ENCODE data around the gene PDE3B. TPM values are rescaled to one million over a fixed set of nuclear protein-coding genes. Genes with fewer than 3 reads are reported as not detected.
A peak's percentile ranks its signal among the peaks of the same experiment; 100 is the strongest.
"Not testable (repeated sequence)": the region's sequence is repeated elsewhere in the genome, so short reads cannot be mapped to it uniquely, and the experiment has no call there.

The PDE3B gene
- total and polyA plus RNA-seq, 7 experiments from 2014 or later = 49.7 to 268 (median 139) TPM

DNA sequence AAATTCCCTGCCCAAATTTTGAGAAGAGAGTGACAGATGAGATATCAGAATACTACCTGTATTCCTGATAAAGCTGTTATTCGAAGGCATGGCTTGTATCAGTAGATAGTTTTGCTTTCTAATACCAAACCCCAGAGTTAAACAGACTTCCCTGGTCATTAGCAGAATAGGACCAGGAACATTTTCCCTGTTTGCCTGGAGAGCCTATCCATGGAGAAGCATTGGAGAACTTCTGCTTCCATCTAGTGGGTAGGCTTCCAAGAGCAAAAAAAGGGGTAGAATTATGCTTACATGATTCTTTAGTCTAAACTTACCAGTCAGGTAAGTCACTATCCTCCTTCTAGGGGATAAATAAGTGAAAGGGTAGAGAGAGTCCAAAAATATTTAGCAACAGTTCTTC, 14.2 kb downstream of the PDE3B start:
- Histone ChIP-seq H3K36me3 (ENCODE audit: control insufficient read depth in 2 of 3, insufficient read depth in 3 of 3, low read length in 3 of 3) (peaks cover 0 to 12% (median 0%) of the 10 kb centered on the region in 3 experiments), H3K27ac (ENCODE audit: low read depth, low read length) (no peak overlapping the region), H3K4me1 (ENCODE audit: control insufficient read depth in 2 of 2, insufficient read depth in 2 of 2, low read length in 2 of 2) (peaks cover 0 to 16% of the 10 kb centered on the region in 2 donors), H3K4me3 (ENCODE audit: low read length) (no peak overlapping the region), H3K27me3 (ENCODE audit: control insufficient read depth in 2 of 2, insufficient read depth in 2 of 2, low read length in 2 of 2) (no peaks in the 10 kb centered on the region), H3K9me3 (ENCODE audit: control insufficient read depth in 2 of 3, low read length in 3 of 3) (no peaks in the 10 kb centered on the region)
- CTCF ChIA-PET = interaction anchor here (0.6 kb wide), 2 partner anchors 35 to 49 kb away, joined by 3 to 4 read pairs; no protein-coding TSS in a partner anchor
- H3K36me3 Mint-ChIP-seq = peaks cover 19 to 71% (median 55%) of the 10 kb centered on the region in 5 donors
- ATAC-seq = no peak
- H3K4me1 Mint-ChIP-seq = peaks cover 28 to 74% (median 61%) of the 10 kb centered on the region in 7 donors
- H3K9me3 Mint-ChIP-seq = peaks cover 0 to 11% (median 3%) of the 10 kb centered on the region in 11 donors
- H3K4me3 Mint-ChIP-seq = no peak overlapping the region
- no peak for DNase-seq
- POLR2A ChIA-PET = interaction anchor here (0.6 to 1.5 kb wide), 6 partner anchors 11 to 351 kb away, joined by 3 to 10 read pairs (median 3); no protein-coding TSS in a partner anchor
- no peaks in the 10 kb centered on the region for H3K27me3 Mint-ChIP-seq
- intact Hi-C loops (cut with micrococcal nuclease) = loop anchor here (1.0 to 5.0 kb wide), 2 partner anchors 10 to 39 kb away; no protein-coding TSS in a partner anchor
- H3K27ac Mint-ChIP-seq = no peak overlapping the region

DNA sequence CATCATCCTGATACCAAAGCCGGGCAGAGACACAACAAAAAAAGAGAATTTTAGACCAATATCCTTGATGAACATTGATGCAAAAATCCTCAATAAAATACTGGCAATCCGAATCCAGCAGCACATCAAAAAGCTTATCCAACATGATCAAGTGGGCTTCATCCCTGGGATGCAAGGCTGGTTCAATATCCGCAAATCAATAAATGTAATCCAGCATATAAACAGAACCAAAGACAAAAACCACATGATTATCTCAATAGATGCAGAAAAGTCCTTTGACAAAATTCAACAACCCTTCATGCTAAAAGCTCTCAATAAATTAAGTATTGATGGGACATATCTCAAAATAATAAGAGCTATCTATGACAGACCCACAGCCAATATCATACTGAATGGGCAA, 21.3 kb downstream of the PDE3B start:
- CTCF ChIA-PET = not testable (repeated sequence)

DNA sequence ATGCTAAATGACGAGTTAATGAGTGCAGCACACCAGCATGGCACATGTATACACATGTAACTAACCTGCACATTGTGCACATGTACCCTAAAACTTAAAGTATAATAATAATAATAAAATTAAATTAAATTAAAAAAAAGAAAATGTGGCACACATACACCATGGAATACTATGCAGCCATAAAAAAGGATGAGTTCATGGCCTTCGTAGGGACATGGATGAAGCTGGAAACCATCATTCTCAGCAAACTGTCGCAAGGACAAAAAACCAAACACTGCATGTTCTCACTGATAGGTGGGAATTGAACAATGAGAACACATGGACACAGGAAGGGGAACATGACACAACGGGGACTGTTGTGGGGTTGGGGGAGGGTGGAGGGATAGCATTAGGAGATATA, 23.7 kb downstream of the PDE3B start:
- Mint-ChIP-seq H3K27ac (peak overlapping the region in 1 of 9 donors; percentile 38), H3K36me3 (peaks cover 4 to 69% (median 37%) of the 10 kb centered on the region in 5 donors), H3K9me3 (peaks cover 0 to 26% (median 9%) of the 10 kb centered on the region in 11 donors), H3K4me1 (peaks cover 5 to 48% (median 41%) of the 10 kb centered on the region in 7 donors)
- H3K4me3 Mint-ChIP-seq; H3K36me3 ChIP-seq (ENCODE audit: control insufficient read depth in 2 of 3, insufficient read depth in 3 of 3, low read length in 3 of 3); H3K9me3 ChIP-seq (ENCODE audit: control insufficient read depth in 2 of 3, low read length in 3 of 3); ATAC-seq; intact Hi-C loops (cut with micrococcal nuclease); H3K27ac ChIP-seq (ENCODE audit: low read depth, low read length); H3K4me1 ChIP-seq (ENCODE audit: control insufficient read depth in 2 of 2, insufficient read depth in 2 of 2, low read length in 2 of 2); H3K4me3 ChIP-seq (ENCODE audit: low read length); POLR2A ChIA-PET; H3K27me3 ChIP-seq (ENCODE audit: control insufficient read depth in 2 of 2, insufficient read depth in 2 of 2, low read length in 2 of 2); DNase-seq; H3K27me3 Mint-ChIP-seq: not testable (repeated sequence)
- CTCF ChIA-PET = interaction anchor here (0.6 kb wide), 1 partner anchor 98 kb away, joined by 4 read pairs; no protein-coding TSS in a partner anchor

More for the DNA sequence above, 21.3 kb downstream of the PDE3B start:
- H3K9me3 ChIP-seq (ENCODE audit: control insufficient read depth in 2 of 3, low read length in 3 of 3); H3K27ac ChIP-seq (ENCODE audit: low read depth, low read length); H3K27me3 ChIP-seq (ENCODE audit: control insufficient read depth in 2 of 2, insufficient read depth in 2 of 2, low read length in 2 of 2); H3K4me3 ChIP-seq (ENCODE audit: low read length); intact Hi-C loops (cut with micrococcal nuclease); POLR2A ChIA-PET; H3K27me3 Mint-ChIP-seq; H3K4me1 ChIP-seq (ENCODE audit: control insufficient read depth in 2 of 2, insufficient read depth in 2 of 2, low read length in 2 of 2); DNase-seq; ATAC-seq: not testable (repeated sequence)
- peak overlapping the region in 1 of 9 donors; percentile 75 for H3K27ac Mint-ChIP-seq
- peaks cover 7 to 74% (median 39%) of the 10 kb centered on the region in 5 donors for H3K36me3 Mint-ChIP-seq
- H3K4me3 Mint-ChIP-seq = peak overlapping the region in 1 of 10 donors; percentile 18
- peaks cover 3 to 37% (median 30%) of the 10 kb centered on the region in 7 donors for H3K4me1 Mint-ChIP-seq
- peaks cover 0 to 12% (median 0%) of the 10 kb centered on the region in 3 experiments for H3K36me3 ChIP-seq (ENCODE audit: control insufficient read depth in 2 of 3, insufficient read depth in 3 of 3, low read length in 3 of 3)
- peaks cover 0 to 26% (median 9%) of the 10 kb centered on the region in 11 donors for H3K9me3 Mint-ChIP-seq

DNA sequence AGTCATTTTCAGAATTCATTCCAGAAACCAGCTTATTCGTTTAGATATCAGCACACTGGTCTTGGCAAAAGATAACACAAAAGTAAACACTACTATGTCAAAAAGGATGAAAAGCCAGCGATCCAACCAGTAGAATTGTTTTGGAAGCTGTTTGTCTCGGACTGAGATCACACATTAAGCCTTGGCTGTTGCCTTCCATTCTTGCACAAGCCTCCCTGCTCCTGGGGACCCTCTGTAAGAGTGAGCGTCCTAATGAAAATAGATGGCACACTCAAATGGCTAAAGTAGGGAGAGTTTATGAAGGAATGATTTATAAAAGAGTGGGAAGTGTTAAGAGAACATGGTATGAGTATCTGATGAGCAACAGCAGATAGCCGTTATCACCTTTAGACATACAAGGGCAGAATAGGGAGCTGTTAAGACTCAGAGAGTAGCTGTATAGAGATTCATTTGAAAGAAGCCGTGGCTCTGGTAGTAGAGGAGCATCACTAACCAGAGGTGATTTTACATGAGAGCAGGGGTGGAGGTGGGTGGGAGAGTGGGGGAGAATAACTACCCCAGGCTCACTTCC, 25.2 kb downstream of the PDE3B start:
- Mint-ChIP-seq H3K4me3 (peak overlapping the region in 2 of 10 donors; percentile 32 to 37), H3K27ac (peak overlapping the region in 6 of 9 donors; percentile 0 to 89 (median 48)), H3K9me3 (peaks cover 0 to 28% (median 5%) of the 10 kb centered on the region in 11 donors), H3K4me1 (peaks cover 6 to 61% (median 56%) of the 10 kb centered on the region in 7 donors), H3K36me3 (peaks cover 7 to 72% (median 45%) of the 10 kb centered on the region in 5 donors), H3K27me3 (no peaks in the 10 kb centered on the region)
- ChIA-PET POLR2A (interaction anchor here (0.9 to 1.2 kb wide), 3 partner anchors 10 to 18 kb away, joined by 3 to 4 read pairs (median 3); no protein-coding TSS in a partner anchor), CTCF (no interaction called here)
- no peaks in the 10 kb centered on the region for H3K36me3 ChIP-seq (ENCODE audit: control insufficient read depth in 2 of 3, insufficient read depth in 3 of 3, low read length in 3 of 3)
- no peaks in the 10 kb centered on the region for H3K9me3 ChIP-seq (ENCODE audit: control insufficient read depth in 2 of 3, low read length in 3 of 3)
- H3K27ac ChIP-seq (ENCODE audit: low read depth, low read length) = no peak overlapping the region
- intact Hi-C loops (cut with micrococcal nuclease) = loop anchor here in 1 of 2 donors (1.0 kb wide), 1 partner anchor 12 kb away; no protein-coding TSS in a partner anchor
- ATAC-seq (peak; percentile 45), DNase-seq (peak in 1 of 9 donors; percentile 19)
- H3K27me3 ChIP-seq (ENCODE audit: control insufficient read depth in 2 of 2, insufficient read depth in 2 of 2, low read length in 2 of 2) = no peaks in the 10 kb centered on the region
- no peak overlapping the region for H3K4me3 ChIP-seq (ENCODE audit: low read length)
- H3K4me1 ChIP-seq (ENCODE audit: control insufficient read depth in 2 of 2, insufficient read depth in 2 of 2, low read length in 2 of 2) = no peaks in the 10 kb centered on the region

DNA sequence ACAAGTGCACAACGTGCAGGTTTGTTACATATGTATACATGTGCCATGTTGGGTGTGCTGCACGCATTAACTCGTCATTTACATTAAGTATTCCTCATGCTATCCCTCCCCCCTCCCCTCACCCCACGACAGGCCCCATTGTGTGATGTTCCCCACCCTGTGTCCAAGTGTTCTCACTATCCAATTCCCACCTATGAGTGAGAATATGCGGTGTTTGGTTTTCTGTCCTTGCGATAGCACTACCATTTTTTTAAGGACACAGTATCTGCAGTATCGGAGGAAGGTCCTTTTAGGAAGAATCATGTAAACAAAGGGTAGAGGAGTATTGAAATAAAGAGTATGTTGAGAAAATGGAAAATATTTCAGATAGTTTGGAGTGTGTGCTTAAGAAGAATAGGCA, 25.9 kb downstream of the PDE3B start:
- CTCF ChIA-PET = no interaction called here
- H3K27ac Mint-ChIP-seq = peak overlapping the region in 6 of 9 donors; percentile 28 to 89 (median 69)

DNA sequence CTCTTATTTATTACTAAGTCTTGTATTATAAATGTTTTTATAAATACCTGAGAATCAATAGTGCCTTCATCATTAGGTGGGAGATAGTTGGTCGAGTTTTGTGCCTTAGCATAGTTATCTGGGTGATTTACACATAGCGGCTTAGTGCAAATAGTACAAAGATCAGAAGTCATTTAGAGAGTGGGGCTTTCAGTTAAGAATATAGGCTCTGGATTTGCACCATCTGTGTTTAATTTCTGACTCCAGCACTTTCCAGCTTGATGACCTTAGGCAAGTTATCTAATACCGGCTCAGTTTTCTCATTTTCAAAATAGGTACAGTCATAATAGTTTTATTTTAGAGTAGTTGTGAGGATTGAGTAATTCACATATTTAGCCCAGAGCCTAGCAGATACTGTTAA, 26.4 kb downstream of the PDE3B start:
- ChIA-PET CTCF (interaction anchor here (0.9 kb wide), 1 partner anchor 238 kb away, joined by 4 read pairs; no protein-coding TSS in a partner anchor), POLR2A (interaction anchor here (0.7 kb wide), 1 partner anchor 218 kb away, joined by 3 read pairs; no protein-coding TSS in a partner anchor)
- intact Hi-C loops (cut with micrococcal nuclease) = no loop called here
- H3K36me3 ChIP-seq (ENCODE audit: control insufficient read depth in 2 of 3, insufficient read depth in 3 of 3, low read length in 3 of 3) = peaks cover 0 to 4% (median 0%) of the 10 kb centered on the region in 3 experiments
- peaks cover 10 to 69% (median 50%) of the 10 kb centered on the region in 5 donors for H3K36me3 Mint-ChIP-seq
- DNase-seq = no peak
- ATAC-seq = no peak
- peak overlapping the region in 1 of 10 donors; percentile 28 for H3K4me3 Mint-ChIP-seq
- H3K27me3 Mint-ChIP-seq = no peaks in the 10 kb centered on the region
- H3K9me3 ChIP-seq (ENCODE audit: control insufficient read depth in 2 of 3, low read length in 3 of 3) = no peaks in the 10 kb centered on the region
- no peak overlapping the region for H3K27ac ChIP-seq (ENCODE audit: low read depth, low read length)
- H3K4me1 ChIP-seq (ENCODE audit: control insufficient read depth in 2 of 2, insufficient read depth in 2 of 2, low read length in 2 of 2) = no peaks in the 10 kb centered on the region
- H3K4me3 ChIP-seq (ENCODE audit: low read length) = no peak overlapping the region
- no peaks in the 10 kb centered on the region for H3K27me3 ChIP-seq (ENCODE audit: control insufficient read depth in 2 of 2, insufficient read depth in 2 of 2, low read length in 2 of 2)
- H3K9me3 Mint-ChIP-seq = peaks cover 0 to 28% (median 5%) of the 10 kb centered on the region in 11 donors
- peak overlapping the region in 7 of 9 donors; percentile 5 to 89 (median 49) for H3K27ac Mint-ChIP-seq
- peaks cover 13 to 70% (median 63%) of the 10 kb centered on the region in 7 donors for H3K4me1 Mint-ChIP-seq

More for the DNA sequence above, 25.9 kb downstream of the PDE3B start:
- Mint-ChIP-seq H3K27me3 (no peaks in the 10 kb centered on the region), H3K9me3 (peaks cover 0 to 26% (median 5%) of the 10 kb centered on the region in 11 donors), H3K36me3 (peaks cover 10 to 72% (median 47%) of the 10 kb centered on the region in 5 donors), H3K4me1 (peaks cover 13 to 65% (median 61%) of the 10 kb centered on the region in 7 donors), H3K4me3 (peak overlapping the region in 1 of 10 donors; percentile 28)
- POLR2A ChIA-PET = no interaction called here
- Histone ChIP-seq H3K36me3 (ENCODE audit: control insufficient read depth in 2 of 3, insufficient read depth in 3 of 3, low read length in 3 of 3) (peaks cover 0 to 4% (median 0%) of the 10 kb centered on the region in 3 experiments), H3K9me3 (ENCODE audit: control insufficient read depth in 2 of 3, low read length in 3 of 3) (no peaks in the 10 kb centered on the region), H3K4me1 (ENCODE audit: control insufficient read depth in 2 of 2, insufficient read depth in 2 of 2, low read length in 2 of 2) (no peaks in the 10 kb centered on the region), H3K4me3 (ENCODE audit: low read length) (no peak overlapping the region), H3K27me3 (ENCODE audit: control insufficient read depth in 2 of 2, insufficient read depth in 2 of 2, low read length in 2 of 2) (no peaks in the 10 kb centered on the region), H3K27ac (ENCODE audit: low read depth, low read length) (no peak overlapping the region)
- DNase-seq (no peak), ATAC-seq (no peak)
- intact Hi-C loops (cut with micrococcal nuclease) = no loop called here
